Parathyroid adenoma (tissue), 2 donors: ENCODE data around the gene OR51E2.

ENCODE experiments used
- H2AFZ ChIP-seq: fragments of 300-600 bp; sonication (generic); one replicate; pipeline ENCODE4 v1.7.0; 2017; ENCODE audit warnings: antibody characterized with exemption, mild to moderate bottlenecking
- H3K27ac ChIP-seq: fragments of 300-600 bp; sonication (generic); one replicate; pipeline ENCODE4 v1.7.0; 2017
- H3K27me3 ChIP-seq: fragments of 300-600 bp; sonication (generic); one replicate; pipeline ENCODE4 v1.7.0; 2017; ENCODE audit warnings: low read length; ENCODE audit not compliant: control insufficient read depth, insufficient read depth
- H3K36me3 ChIP-seq: fragments of 300-600 bp; sonication (generic); one replicate; pipeline ENCODE4 v1.7.0; 2017; ENCODE audit warnings: low read length; ENCODE audit not compliant: control insufficient read depth, insufficient read depth
- H3K4me1 ChIP-seq: fragments of 300-600 bp; sonication (generic); one replicate; pipeline ENCODE4 v1.7.0; 2017; ENCODE audit warnings: control low read depth
- H3K4me2 ChIP-seq: fragments of 300-600 bp; sonication (generic); one replicate; pipeline ENCODE4 v1.7.0; 2017; ENCODE audit warnings: low read length
- H3K4me3 ChIP-seq: fragments of 300-600 bp; sonication (generic); one replicate; pipeline ENCODE4 v1.7.0; 2017; ENCODE audit warnings: low read depth, low read length
- H3K79me2 ChIP-seq: fragments of 300-600 bp; sonication (generic); one replicate; pipeline ENCODE4 v1.7.0; 2017; ENCODE audit warnings: control low read depth
- H3K9ac ChIP-seq: fragments of 300-600 bp; sonication (generic); one replicate; pipeline ENCODE4 v1.7.0; 2017; ENCODE audit warnings: mild to moderate bottlenecking
- H3K9me3 ChIP-seq: fragments of 300-600 bp; sonication (generic); one replicate; pipeline ENCODE4 v1.7.0; 2017; ENCODE audit warnings: low read length; ENCODE audit not compliant: control insufficient read depth
- CTCF ChIP-seq: fragments of 300-600 bp; sonication (generic); IDR thresholded peaks from one replicate; pipeline ENCODE4 v1.7.0; 2017; ENCODE audit warnings: antibody characterized with exemption, mild to moderate bottlenecking
- donor health status: primary hyperparathyroidism.

OR51E2 gene

GRCh38 chr11:4699697-4700435 lies 2.2 kb upstream of the OR51E2 start:
- no peaks in the 10 kb centered on the region for H3K9me3 ChIP-seq
- H3K9ac ChIP-seq = no peak overlapping the region
- H3K79me2 ChIP-seq = no peaks in the 10 kb centered on the region
- H2AFZ ChIP-seq = no peak overlapping the region
- no peak for TF ChIP-seq CTCF
- H3K27me3 ChIP-seq = no peaks in the 10 kb centered on the region
- H3K36me3 ChIP-seq = no peaks in the 10 kb centered on the region
- no peak overlapping the region for H3K4me3 ChIP-seq
- no peaks in the 10 kb centered on the region for H3K4me1 ChIP-seq
- no peak overlapping the region for H3K4me2 ChIP-seq
- H3K27ac ChIP-seq = no peak overlapping the region

- H2AFZ ChIP-seq = no peak overlapping the region
- no peak overlapping the region for H3K4me3 ChIP-seq
- no peaks in the 10 kb centered on the region for H3K79me2 ChIP-seq
- H3K27ac ChIP-seq = no peak overlapping the region
- H3K4me2 ChIP-seq = no peak overlapping the region
- H3K27me3 ChIP-seq = no peaks in the 10 kb centered on the region
- H3K9ac ChIP-seq = no peak overlapping the region
- H3K4me1 ChIP-seq = no peaks in the 10 kb centered on the region
- H3K9me3 ChIP-seq = no peaks in the 10 kb centered on the region
- no peak for TF ChIP-seq CTCF
- H3K36me3 ChIP-seq = no peaks in the 10 kb centered on the region
Observed at GRCh38 chr11:4695442-4695841, 2.2 kb downstream of the OR51E2 start.

- no peak for TF ChIP-seq CTCF
- no peak overlapping the region for H3K4me2 ChIP-seq
- no peaks in the 10 kb centered on the region for H3K9me3 ChIP-seq
- no peak overlapping the region for H3K27ac ChIP-seq
- H3K36me3 ChIP-seq = no peaks in the 10 kb centered on the region
- no peaks in the 10 kb centered on the region for H3K27me3 ChIP-seq
- no peaks in the 10 kb centered on the region for H3K4me1 ChIP-seq
- H2AFZ ChIP-seq = no peak overlapping the region
- no peak overlapping the region for H3K4me3 ChIP-seq
- H3K9ac ChIP-seq = no peak overlapping the region
- no peaks in the 10 kb centered on the region for H3K79me2 ChIP-seq
Observed at GRCh38 chr11:4684631-4685285, 12.9 kb downstream of the OR51E2 start.

- no peak for TF ChIP-seq CTCF
- Histone ChIP-seq H3K4me1 (no peaks in the 10 kb centered on the region), H3K4me3 (no peak overlapping the region), H3K9ac (no peak overlapping the region), H3K27me3 (no peaks in the 10 kb centered on the region), H3K79me2 (no peaks in the 10 kb centered on the region), H2AFZ (no peak overlapping the region), H3K4me2 (no peak overlapping the region), H3K27ac (no peak overlapping the region), H3K9me3 (no peaks in the 10 kb centered on the region), H3K36me3 (no peaks in the 10 kb centered on the region)
Observed at GRCh38 chr11:4682623-4683419, 14.8 kb downstream of the OR51E2 start.
